ENCODE results near the gene PECR.
"Not testable (repeated sequence)": the region's sequence is repeated elsewhere in the genome, so short reads cannot be mapped to it uniquely, and the experiment has no call there.

Gene PECR

DNA sequence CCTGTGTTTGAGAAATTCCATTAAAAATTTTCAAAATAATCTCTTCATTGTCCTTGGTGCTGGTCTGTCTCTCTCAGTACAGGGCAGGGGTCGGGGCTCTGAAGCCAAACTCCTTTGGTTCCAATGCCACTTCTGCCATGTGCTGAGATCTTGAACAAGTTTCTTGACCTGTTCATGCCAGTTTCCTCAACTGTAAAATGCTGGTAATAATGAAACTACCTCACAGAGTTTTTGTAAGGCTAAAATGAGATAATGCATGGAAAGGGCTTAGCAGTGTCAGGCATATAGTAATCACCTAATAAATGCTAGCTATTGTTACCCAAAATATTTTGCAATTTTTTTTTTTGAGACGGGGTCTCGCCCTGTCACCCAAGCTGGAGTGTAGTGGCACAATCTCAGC lies 51.4 kb downstream of the PECR start:
- no peak for DNase-seq

DNA sequence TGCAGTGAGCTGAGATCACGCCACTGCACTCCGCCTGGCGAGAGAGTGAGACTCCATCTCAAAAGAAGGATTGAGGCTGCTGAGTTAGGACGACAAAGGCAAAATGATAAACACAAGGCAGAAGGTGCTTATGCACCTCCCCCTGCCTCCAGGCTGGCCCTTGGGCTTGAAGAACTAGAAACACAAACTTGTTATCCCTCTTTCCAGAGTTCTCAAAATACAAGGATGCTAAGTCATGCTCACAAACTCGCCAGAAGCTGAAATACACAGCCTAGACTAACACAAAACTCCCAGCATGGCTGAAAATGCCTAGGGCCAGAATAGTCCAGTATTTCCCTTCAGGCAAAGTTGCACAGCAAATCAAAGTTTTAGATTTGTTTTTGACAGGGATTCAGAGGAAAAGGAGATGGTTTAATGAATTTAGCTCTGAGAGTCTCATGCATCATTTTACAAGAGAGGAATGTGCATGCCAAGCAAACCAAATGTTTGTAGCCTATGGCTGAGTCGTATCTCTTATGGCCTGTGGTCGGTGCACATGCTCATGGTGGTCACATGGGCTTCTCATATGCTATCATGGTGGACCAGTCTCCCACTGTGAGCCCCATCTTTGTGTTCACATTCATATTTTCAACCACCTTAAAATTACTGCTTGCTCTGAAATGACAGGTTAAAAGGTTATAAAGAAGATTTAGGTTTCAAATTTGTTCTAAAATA lies 52.0 kb downstream of the PECR start:
- no peak for DNase-seq

DNA sequence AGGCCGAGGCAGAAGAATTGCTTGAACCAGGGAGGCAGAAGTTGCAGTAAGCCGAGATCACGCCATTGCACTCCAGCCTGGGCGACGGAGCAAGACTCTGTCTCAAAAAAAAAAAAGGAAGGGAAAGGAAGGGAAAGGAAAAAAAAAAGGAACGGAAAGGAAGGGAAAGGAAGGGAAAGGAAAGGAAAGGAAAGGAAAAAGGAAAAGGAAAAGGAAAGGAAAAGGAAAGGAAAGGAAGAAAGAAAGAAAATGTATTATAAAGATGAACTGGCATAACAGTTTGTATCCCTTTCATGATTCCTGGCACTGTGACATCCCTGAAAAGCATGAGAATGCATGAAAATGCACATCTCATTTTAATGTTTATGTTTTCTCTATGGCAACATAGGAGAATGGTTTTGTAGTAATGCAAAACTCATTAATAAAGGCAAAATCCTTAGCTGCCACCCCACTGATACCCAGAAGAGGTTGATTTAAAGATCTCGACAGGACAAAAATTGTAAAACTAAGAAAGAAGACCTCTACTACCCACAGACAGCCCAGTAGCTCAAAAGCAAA lies 56.8 kb downstream of the PECR start:
- no peak for DNase-seq

DNA sequence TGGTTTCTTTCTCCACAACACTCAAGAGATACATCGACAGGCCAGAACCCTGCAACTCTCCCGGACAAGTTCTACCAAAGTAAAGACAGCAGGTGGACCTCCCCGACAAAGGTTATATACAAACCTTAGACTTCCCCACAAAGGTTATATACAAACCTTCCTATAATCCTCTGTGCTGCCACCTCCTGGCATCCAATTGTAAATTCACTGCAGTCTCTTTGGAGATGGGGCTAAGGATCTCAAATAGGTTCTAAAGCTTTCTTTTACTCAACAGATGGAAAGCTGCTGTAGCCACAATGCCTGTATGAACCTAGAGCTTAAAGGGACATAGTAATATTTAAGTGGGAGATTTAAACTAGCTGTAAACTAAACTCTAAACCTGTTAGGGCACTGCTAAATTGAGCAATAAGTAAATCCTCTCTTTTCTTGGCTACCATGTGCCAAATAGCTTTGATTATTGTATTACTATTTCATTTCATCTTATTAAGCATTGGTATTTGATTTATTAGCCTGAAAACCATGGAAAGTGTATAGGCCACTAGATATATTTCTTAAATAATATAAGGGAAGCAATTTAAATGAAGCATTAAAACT lies 58.5 kb downstream of the PECR start:
- peak in 10 of 56 donors; percentile 6 to 41 (median 12) for DNase-seq

DNA sequence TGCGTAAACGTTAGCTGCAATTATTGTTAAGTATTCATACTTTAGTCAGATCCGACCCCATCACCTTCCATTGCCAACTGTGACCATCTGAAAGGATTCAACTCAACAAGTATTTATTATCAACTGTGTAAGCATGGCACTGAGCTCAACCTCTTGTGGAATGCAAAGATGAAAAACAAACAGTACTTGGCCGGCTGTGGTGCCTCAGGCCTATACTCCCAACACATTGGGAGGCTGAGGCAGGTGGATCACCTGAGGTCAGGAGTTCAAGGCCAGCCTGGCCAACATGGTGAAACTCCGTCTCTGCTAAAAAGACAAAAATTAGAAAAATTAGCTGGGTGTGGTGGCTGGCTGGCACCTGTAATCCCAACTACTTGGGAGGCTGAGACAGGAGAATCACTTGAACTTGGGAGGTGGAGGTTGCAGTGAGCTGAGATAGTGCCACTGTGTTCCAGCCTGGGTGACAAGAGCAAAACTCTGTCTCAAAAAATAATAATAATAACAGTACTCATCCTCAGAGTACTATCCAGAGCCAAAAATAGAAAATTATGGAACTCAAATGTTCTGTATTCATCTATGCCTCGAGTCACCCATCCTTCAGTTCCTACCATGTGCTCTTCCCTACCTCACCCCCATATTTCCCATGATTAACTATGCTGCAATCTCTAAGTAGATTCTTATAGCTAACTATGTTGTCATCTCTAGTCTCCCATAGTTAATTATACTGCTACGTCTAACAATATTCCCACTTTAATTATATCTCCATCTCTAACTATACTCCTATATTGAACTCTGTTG lies 59.6 kb downstream of the PECR start:
- no peak for DNase-seq

DNA sequence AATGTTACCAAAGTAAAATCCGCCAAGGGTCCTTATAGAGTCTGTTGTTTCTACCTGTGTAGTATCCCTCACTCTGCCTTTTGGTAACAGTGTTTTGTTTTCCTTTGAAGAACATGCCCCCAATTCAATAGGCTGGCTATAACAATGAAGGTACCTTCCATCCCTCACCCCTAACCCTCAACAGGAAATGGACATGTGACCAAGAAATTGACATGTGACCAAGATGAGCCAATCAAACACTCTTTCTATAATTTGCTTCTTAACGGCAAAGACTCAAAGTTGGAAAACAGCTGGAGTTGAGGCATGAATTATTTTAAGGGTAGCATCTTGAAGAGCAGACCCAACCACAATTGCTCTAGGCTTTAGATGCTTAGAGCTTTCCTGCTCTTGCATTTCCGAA lies 62.9 kb downstream of the PECR start:
- DNase-seq, result no peak

DNA sequence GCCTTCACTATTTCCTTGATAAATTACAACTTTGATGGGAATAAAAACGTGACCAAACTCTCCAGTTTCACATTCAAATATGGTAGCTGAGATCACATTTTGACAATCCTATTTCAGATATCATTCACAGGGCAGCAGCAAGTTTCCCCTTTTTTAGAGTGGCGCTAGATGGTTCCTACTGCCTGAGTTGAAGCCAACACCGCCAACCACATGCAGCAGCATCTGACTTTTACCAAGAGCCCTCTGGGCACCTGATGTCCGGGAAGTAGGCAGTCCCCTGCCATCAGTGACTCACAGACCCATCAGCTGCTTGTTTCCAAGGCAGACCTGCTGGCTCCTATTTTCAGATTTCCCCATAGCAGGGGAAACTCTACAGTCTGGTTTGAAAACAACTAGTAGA lies 64.2 kb downstream of the PECR start:
- DNase-seq, result no peak

DNA sequence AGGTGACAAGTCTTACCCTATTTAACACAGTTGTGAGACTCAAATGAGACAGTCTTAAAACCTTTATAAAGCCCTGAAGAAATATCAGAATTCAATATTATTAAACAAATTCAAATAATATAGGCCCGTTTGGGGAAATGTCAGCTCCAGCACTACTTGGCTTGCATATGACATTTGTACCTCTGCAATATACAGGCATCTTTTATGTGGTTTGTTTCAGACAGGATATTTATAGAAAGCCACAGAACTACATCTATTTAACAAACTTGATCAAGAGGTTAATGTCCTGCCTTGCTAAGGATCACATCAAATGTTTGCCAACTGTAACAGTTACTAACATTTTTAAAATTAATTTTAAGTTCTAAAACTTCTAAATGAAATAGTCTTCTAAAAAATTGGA lies 65.0 kb downstream of the PECR start:
- DNase-seq, result no peak

DNA sequence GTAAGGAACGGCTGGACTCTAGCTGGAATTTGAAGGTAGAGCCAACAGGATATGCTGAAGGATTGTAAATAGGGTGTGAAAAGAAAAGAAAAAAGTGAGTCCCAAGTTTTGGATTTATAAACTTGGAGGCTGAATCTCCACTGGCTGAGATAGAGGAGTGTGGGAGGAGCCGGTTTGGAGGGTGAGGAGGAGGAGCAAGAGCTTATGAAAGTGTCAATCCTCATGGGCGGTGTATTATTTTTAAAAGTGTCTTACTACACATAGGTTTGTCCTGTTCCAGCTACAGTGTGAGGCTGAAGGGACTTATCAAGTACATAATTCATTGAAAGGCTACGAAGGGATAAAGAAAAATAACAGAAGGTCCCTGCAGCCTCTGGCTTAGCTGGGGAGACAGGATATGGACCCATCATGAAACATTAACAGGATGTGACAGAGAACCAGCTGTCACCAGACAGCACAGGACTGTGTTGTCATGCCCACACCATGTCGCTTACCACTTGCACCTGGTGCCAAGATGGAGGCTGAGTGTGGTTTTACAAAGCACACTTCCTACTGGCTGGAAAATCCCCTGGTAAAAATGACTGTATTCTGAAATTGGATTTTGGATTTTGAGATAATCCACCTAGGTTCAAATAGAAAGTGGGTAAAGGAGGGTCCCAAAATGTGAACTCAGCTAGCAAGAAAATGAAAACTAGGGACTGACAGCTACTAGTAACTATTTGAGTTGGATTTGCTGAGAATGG lies 65.7 kb downstream of the PECR start:
- DNase-seq, result no peak

DNA sequence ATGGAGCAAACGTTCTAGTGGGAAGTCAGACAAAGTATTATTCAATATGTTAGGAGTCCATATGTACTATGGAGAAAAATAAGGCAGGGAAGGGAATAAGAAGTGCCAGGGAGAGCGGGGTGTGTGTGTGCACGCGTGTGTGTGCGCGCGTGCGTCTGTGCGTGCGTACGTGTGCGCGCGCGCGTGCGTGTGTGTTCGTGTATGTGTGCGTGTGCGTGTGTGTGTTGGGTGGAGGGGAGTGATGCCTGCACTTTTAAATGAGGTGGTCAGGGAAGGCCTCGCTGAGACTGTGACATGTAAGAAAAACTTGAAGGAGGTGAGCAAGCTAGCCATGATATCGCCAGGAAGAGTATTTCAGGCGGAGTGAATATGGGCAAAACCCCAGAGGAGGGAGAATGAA lies 66.6 kb downstream of the PECR start:
- DNase-seq, result no peak

DNA sequence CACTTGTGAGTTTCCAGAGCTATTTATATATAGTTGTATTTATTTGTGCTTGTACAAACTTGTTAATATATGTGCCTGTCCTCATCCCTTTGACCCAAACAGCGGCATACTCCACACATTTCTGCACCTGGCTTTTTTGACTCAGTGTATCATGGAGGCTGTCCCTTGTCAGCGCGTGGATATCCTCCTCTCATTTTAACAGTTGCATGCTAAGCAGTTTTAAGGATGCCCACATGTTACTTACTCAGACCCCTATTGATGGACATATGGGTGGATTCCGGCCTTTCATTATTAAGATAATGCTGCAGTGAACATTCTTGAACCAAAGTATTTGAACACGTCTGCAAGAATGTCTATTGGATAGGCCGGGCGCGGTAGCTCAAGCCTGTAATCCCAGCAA lies 67.6 kb downstream of the PECR start:
- no peak for DNase-seq

DNA sequence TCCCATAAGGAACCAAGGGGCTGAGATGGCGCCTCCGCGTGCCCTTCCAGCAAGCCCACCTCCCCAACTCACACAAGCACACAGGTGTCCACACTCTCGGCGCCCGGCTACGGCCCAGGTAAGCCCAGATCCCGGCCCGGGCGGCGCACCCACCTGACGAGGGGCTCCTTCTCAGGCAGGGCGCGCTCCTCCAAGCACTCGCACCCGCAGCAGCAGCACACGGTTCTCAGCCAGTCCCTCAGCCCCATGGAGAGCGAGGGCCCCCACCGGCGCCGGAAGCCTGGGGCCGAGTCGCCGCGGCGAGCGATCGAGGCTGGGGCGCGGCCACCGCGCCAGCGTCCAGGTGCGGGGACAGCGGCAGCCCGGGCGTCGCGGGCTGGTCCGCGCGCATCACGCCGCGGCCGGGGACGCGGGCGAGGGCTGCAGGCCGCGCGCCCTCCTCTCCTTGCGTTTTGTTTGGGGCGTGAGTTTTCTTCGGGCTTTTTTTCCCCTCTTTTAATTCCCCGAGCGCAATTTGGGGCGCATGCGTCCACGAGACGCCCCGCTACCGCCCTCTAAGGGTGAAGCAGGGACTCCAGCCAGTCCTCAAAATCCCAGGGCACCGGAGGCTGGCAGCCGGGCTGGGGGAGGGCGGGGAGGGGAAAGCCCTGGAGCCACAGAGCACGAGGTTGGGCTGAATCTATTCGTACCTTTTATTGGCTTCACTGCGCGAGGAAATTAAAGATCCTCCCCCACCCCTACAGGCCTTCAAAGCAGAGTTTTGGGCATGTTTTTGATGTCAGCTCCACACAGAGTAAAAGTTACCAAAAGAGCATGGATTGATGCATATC lies 68.3 kb downstream of the PECR start, which contains the start of gene MREG:
TSS of gene MREG (minus strand) at position 472 of the 830 bp plus-strand sequence. CDS start at position 248, 224 bp downstream.
- peak in 51 of 56 donors; percentile 16 to 85 (median 53) for DNase-seq

DNA sequence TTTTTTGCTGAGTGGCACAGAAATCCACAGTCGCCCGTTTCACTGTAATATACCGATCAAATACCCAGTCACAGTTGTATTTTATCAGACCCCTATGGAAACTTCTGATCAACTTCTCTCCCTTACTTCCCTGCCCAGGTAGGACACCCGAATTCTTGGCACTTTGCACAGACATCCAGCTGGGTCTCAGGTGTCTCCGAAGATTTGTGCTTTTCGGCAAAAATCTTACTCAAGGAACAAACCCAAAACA lies 68.9 kb downstream of the PECR start:
- DNase-seq, result no peak

DNA sequence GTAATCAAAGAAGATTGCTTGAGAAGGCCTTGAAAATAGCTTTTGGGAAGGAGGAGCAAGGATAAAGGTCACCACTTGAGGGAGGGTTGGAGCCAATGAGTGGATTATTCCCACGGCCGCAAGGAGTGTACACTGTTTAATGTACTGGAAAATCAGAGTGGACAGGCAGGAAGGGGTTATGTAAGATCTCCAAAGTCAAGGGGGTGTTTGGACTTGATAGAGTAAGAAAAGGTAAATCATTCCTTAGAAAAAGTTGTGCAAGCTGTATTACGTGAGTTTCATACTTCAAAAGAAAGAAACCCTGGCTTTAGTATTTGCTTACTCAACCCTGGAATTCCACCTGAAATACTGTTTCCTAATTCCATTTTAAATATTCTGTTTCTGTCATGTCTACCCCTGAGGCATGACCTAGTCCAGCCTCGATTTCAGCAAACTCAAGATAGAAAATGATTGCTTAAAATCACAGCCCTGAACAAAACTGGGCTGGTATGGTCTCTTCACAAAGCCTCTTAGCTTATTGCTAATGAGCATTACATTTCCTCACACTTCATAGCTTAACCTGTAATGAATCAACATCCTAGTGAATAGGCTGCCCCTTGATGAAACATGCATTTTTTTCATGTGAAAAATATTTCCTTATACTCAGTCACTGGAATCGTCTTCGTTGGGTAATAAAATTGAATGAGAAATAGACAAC lies 69.3 kb downstream of the PECR start:
- DNase-seq, result no peak

DNA sequence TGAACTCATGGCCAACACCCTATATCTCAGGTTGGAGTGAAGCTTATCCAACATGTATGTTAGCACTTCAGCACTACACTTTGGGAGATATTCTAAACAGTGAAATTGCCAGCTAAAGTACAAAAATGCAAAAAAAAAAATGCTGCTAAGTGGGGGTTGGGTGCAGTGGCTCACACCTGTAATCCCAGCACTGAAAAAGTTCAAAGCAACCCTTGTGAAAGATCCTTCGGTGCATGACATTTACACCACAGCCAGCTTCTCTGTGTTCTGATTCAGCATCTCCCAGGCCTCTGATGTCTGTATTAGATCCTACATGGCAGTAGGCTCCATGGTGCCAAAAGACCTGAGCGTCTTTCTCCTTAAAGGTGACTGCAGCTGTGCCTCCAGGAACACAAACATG lies 72.4 kb downstream of the PECR start:
- not testable (repeated sequence) for DNase-seq

DNA sequence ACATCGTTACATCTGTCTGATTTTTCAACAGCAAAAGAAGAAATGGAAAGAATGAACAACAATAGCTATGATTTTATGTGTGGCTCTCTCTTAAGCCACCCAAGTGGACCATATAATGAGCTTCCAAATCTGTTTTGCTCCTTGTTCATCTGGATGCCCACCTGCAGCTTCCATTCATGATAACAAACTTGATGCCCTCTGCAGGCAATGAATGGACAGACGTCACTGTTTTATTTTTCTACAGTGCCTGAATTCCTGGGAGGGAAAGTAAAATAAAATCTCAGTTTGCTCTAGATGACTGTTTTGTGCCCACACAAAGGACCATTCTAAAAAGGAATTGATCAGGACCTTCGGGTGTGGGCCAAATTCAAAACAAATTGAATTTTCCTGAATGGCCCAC lies 73.2 kb downstream of the PECR start:
- DNase-seq, result no peak

DNA sequence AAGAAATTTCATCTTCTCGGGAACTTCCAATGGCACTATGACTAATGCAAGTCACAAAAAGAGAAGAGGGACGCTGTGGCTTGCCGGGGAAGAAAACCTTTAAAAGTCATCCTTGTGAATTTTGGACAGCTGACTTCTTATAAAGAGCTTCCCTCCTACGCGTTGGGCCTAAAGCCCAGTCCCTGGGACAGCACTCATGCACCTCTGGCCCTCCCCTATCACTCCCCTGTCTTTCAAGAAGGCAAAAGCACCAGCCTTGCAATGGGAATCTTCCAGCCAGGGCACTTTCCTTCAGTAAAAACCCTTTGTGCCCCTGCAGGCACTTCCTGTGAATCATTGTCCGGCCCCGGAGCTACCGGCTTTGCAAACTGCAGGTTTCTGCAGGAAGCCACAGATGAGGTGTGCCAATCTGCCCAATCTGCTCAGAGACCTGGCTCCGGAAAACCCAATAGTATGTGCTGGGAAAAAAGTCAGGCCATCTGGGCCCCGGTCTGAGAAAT lies 75.4 kb downstream of the PECR start:
- DNase-seq, result peak in 2 of 56 donors; percentile 7 to 25

DNA sequence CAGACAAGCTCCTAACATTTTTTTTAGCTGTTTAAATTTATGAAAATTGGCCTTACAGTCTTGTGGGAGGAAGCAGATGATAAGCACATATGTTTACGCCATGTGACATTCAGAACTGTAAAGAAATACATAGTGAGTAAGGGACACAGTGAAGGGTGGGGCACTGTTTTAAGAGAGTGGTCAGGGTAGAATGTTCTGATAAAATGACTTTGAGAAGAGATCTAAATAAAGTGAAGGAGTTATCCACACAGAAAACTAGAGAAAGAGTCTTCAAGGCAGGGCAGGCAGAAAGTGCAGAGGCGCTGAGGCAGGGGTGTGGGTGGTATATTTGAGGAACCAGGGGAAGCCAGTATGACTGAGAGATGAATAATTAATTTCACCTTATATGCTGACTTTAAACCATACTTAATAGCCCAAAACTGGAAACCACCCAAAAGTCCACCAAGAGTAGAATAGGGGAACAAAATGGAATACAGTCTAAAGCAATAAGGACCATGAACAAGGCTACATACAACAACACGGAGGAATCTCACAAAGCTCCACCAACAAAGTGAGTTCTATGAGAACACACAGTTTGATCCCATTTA lies 76.8 kb downstream of the PECR start:
- peak in 1 of 56 donors; percentile 14 for DNase-seq

DNA sequence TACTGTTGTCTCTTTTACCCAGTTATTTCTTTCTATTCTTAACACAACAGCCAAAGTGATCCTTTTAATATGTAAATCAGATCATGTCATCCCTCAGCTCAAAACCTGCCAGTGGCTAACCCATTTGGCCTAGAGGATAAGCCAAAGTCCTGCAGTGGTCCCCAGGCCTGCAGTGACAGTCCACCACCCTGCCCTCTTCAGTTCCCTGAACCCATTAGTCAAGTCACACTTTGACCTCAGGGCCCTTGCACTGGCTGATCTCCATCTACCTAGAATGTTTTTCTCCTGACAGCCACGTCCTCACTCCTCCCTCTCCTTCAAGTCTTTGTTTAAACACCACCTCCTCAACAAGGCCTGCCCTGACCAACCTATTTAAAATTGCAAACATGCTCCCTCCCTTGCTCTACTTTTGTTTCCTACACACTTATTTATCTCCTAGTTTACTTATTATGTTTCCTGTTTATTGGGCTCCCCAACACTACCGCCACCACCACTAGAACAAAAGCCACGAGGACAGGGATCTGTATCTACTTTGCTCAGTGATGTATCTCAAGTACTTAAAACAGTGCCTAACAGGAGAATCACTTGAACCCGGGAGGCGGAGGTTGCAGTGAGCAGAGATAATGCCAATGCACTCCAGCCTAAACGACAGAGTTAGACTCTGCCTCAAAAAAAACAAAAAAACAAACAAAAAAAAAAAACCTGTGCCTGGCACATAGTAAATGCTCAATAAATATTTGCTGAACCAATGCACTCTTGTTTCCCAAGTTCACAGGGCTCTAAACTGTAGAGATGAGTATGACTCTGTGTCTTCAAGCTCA lies 77.5 kb downstream of the PECR start:
- no peak for DNase-seq
